HepG2 (cell line): ENCODE data around the gene KCNQ2. TPM values are rescaled to one million over a fixed set of nuclear protein-coding genes. Genes with fewer than 3 reads are reported as not detected.

Source experiments
- ARID4A ChIP-seq: sonication (generic); formaldehyde crosslinking; IDR thresholded peaks from 2 replicates; pipeline ENCODE4 v1.5.0; 2020; ENCODE audit warnings: mild to moderate bottlenecking, missing genetic modification reagents, borderline replicate concordance
- DR1 ChIP-seq: sonication (generic); formaldehyde crosslinking; IDR thresholded peaks from 2 replicates; pipeline ENCODE4 v1.8.0; 2021; ENCODE audit warnings: mild to moderate bottlenecking, missing genetic modification reagents, inconsistent platforms
- HINFP ChIP-seq: sonication (generic); formaldehyde crosslinking; IDR thresholded peaks from 2 replicates; pipeline ENCODE4 v1.4.0; 2020; ENCODE audit warnings: low read depth, mild to moderate bottlenecking, missing genetic modification reagents
- HMGXB4 ChIP-seq, 2 experiments: sonication (generic) in 1 of 2; formaldehyde crosslinking in 1 of 2; IDR thresholded peaks; 2 replicates each; pipeline versions ENCODE4 v1.4.0 to v1.6.1; 2018 to 2020; ENCODE audit warnings: missing genetic modification reagents in 2 of 2, borderline replicate concordance in 1 of 2, low read depth in 1 of 2, mild to moderate bottlenecking in 1 of 2, missing biosample characterization in 1 of 2
- MYC ChIP-seq: sonication (generic); formaldehyde crosslinking; IDR thresholded peaks from 2 replicates; pipeline ENCODE4 v1.9.0; 2021; ENCODE audit warnings: missing genetic modification reagents, borderline replicate concordance
- PHF8 ChIP-seq: sonication (generic); formaldehyde crosslinking; IDR thresholded peaks from 2 replicates; pipeline ENCODE4 v1.5.0; 2020; ENCODE audit warnings: missing genetic modification reagents
- POGK ChIP-seq: sonication (generic); formaldehyde crosslinking; conservative IDR thresholded peaks from 2 replicates; pipeline ENCODE4 v1.8.0; 2022; ENCODE audit warnings: mild to moderate bottlenecking, moderate library complexity, missing genetic modification reagents
- POLR2A ChIP-seq, 2 experiments: IDR thresholded peaks; 2 replicates each; pipeline ENCODE4 v1.6.1; 2011; ENCODE audit warnings: low read depth in 2 of 2, low read length in 2 of 2, mild to moderate bottlenecking in 1 of 2, moderate library complexity in 1 of 2; ENCODE audit not compliant: insufficient read depth in 1 of 2
- POLR2AphosphoS5 ChIP-seq: IDR thresholded peaks from 2 replicates; pipeline ENCODE4 v1.6.1; 2012; ENCODE audit warnings: low read depth, low read length
- POLR2G ChIP-seq: fragments of 200-400 bp; formaldehyde crosslinking; IDR thresholded peaks from 2 replicates; pipeline ENCODE4 v1.6.1; 2018; ENCODE audit warnings: mild to moderate bottlenecking, low read depth, low read length, moderate library complexity
- RBFOX2 ChIP-seq: fragments of 200-400 bp; formaldehyde crosslinking; IDR thresholded peaks from 2 replicates; pipeline ENCODE4 v1.6.1; 2017; ENCODE audit warnings: low read depth, mild to moderate bottlenecking, low read length
- RFXAP ChIP-seq: sonication (generic); formaldehyde crosslinking; IDR thresholded peaks from 2 replicates; pipeline ENCODE4 v1.4.0; 2020; ENCODE audit warnings: missing genetic modification reagents, borderline replicate concordance
- TAF1 ChIP-seq: sonication (generic); formaldehyde crosslinking; IDR thresholded peaks from 2 replicates; pipeline ENCODE4 v1.4.0; 2020; ENCODE audit warnings: missing genetic modification reagents
- YY1 ChIP-seq: IDR thresholded peaks from 2 replicates; pipeline ENCODE4 v1.6.1; 2011; ENCODE audit warnings: low read length, low read depth, moderate library complexity, mild to moderate bottlenecking; ENCODE audit not compliant: insufficient read depth, insufficient replicate concordance
- ZBTB14 ChIP-seq: sonication (generic); formaldehyde crosslinking; IDR thresholded peaks from 2 replicates; pipeline ENCODE4 v1.4.0; 2020; ENCODE audit warnings: missing genetic modification reagents
- ZFX ChIP-seq: sonication (generic); formaldehyde crosslinking; IDR thresholded peaks from 2 replicates; pipeline ENCODE4 v1.4.0; 2020; ENCODE audit warnings: mild to moderate bottlenecking, low read depth, missing genetic modification reagents, moderate library complexity
- ZNF256 ChIP-seq: sonication (generic); formaldehyde crosslinking; conservative IDR thresholded peaks from 2 replicates; pipeline ENCODE4 v1.4.0; 2020; ENCODE audit warnings: missing genetic modification reagents
- ZNF644 ChIP-seq: IDR thresholded peaks from 2 replicates; pipeline ENCODE4 v1.6.1; 2016; ENCODE audit warnings: low read depth
- ZNF777 ChIP-seq: sonication (generic); formaldehyde crosslinking; IDR thresholded peaks from 2 replicates; pipeline ENCODE4 v1.4.0; 2020; ENCODE audit warnings: missing genetic modification reagents
- polyA plus RNA-seq, 8 experiments: library from polyadenylated mRNA; depleted of rRNA in 3 of 8; stranded (reverse) in 7 of 8; unstranded in 1 of 8; fragments of >200 nt; fragmentation: Illumina TruSeq in 4 of 8; extraction: Trizol in 4 of 8; gene quantifications; 2 replicates each; pipeline versions ENCODE4 v1.2.1 to v1.2.3, GENCODE V29; 2011 to 2016; ENCODE audit warnings: low read depth in 4 of 8, missing spikeins in 1 of 8, mixed read lengths in 1 of 8; ENCODE audit not compliant: insufficient read depth in 1 of 8
- total RNA-seq, 5 experiments: library from RNA; depleted of rRNA; stranded (reverse); fragments of >200 nt; fragmentation: Illumina TruSeq; extraction: Trizol; gene quantifications; 2 replicates each; pipeline ENCODE4 v1.2.3, GENCODE V29; 2016; ENCODE audit warnings: low read depth in 1 of 5

Gene KCNQ2
- total and polyA plus RNA-seq, 2 of the 13 experiments (the other 11 are each of a cell fraction or from before 2014, with no cell fraction given), result not detected

- TF ChIP-seq ZFX (CRISPR knock-in tag) (peak; percentile 48), HMGXB4 (CRISPR knock-in tag; IDR thresholded peaks at IDR 0.05; ENCODE audit: borderline replicate concordance in 1 of 2, low read depth in 1 of 2) (peak in 1 of 2 experiments; percentile 22; a peak in 1 of 4 replicates), POLR2G (peak; percentile 75), ARID4A (CRISPR knock-in tag) (peak; percentile 3; the same call in 1 of the 2 replicates), YY1 (no peak), ZBTB14 (CRISPR knock-in tag) (peak; percentile 43; the same call in 1 of the 2 replicates), PHF8 (CRISPR knock-in tag) (peak; percentile 51), RBFOX2 (peak; percentile 71), POGK (CRISPR knock-in tag) (no peak), DR1 (peak; percentile 45; the same call in 1 of the 2 replicates), RFXAP (CRISPR knock-in tag) (0 out of 2 replicates have a peak, but pooled peaks have one; percentile 31), ZNF256 (CRISPR knock-in tag) (no peak), TAF1 (CRISPR knock-in tag) (0 out of 2 replicates have a peak, but pooled peaks have one; percentile 17), POLR2AphosphoS5 (peak; percentile 62; the same call in 1 of the 2 replicates), POLR2A (IDR thresholded peaks at IDR 0.05; ENCODE audit: insufficient read depth in 1 of 2, low read depth in 2 of 2, low read length in 2 of 2) (peak; percentile 52 to 78; a peak in 2 of 4 replicates), MYC (CRISPR knock-in tag) (0 out of 2 replicates have a peak, but pooled peaks have one; percentile 3), ZNF777 (CRISPR knock-in tag) (peak; percentile 90; the same call in 1 of the 2 replicates), ZNF644 (CRISPR knock-in tag) (no peak), HINFP (CRISPR knock-in tag) (peak; percentile 3; the same call in 1 of the 2 replicates)
Measured at GRCh38 chr20:63520504-63520933, 48.1 kb upstream of the KCNQ2 start, which contains the start of gene PPDPF (continued).
